OCI-LY3 (cell line): ENCODE measurements around the gene BANP.

Experiments used
- H2AFZ ChIP-seq: fragments of 200-600, 300-600 bp; shearing (Covaris generic); 2 replicates; pipeline ENCODE4 v1.6.0; 2014; ENCODE audit warnings: antibody characterized with exemption, low read depth, low read length
- H3K27ac ChIP-seq: fragments of 200-600, 300-600 bp; sonication (generic); 2 replicates; pipeline ENCODE4 v1.5.1; 2014; ENCODE audit warnings: mild to moderate bottlenecking, low read length, moderate library complexity, mixed read lengths
- H3K27me3 ChIP-seq: fragments of 200-600, 300-600 bp; sonication (generic); 2 replicates; pipeline ENCODE4 v1.6.1; 2014; ENCODE audit warnings: low read depth, low read length, mixed read lengths
- H3K36me3 ChIP-seq: fragments of 200-600, 300-600 bp; sonication (generic); replicated peaks from 2 replicates; pipeline ENCODE3; 2014; ENCODE audit warnings: low read depth, low read length, mixed read lengths
- H3K4me1 ChIP-seq: fragments of 300-600, 200-600 bp; sonication (generic); 2 replicates; pipeline ENCODE4 v1.6.1; 2014; ENCODE audit warnings: low read length, mixed read lengths
- H3K4me2 ChIP-seq: fragments of 200-600, 300-600 bp; sonication (generic); 2 replicates; pipeline ENCODE4 v1.6.1; 2014; ENCODE audit warnings: low read length, mixed read lengths
- H3K4me3 ChIP-seq: fragments of 300-600, 200-600 bp; sonication (generic); 2 replicates; pipeline ENCODE4 v1.5.1; 2014; ENCODE audit warnings: antibody characterized with exemption, mild to moderate bottlenecking, low read length, moderate library complexity
- H3K79me2 ChIP-seq: fragments of 300-600, 200-600 bp; shearing (Covaris generic); 2 replicates; pipeline ENCODE4 v1.6.1; 2014; ENCODE audit warnings: mild to moderate bottlenecking, low read length, mixed read lengths
- H3K9ac ChIP-seq: fragments of 300-600, 200-600 bp; shearing (Covaris generic); 2 replicates; pipeline ENCODE4 v1.6.0; 2014; ENCODE audit warnings: mild to moderate bottlenecking, low read length, moderate library complexity
- H3K9me3 ChIP-seq: fragments of 200-600, 300-600 bp; shearing (Covaris generic); 2 replicates; pipeline ENCODE4 v1.6.1; 2014; ENCODE audit warnings: low read length, mixed read lengths; ENCODE audit not compliant: insufficient read depth
- H4K20me1 ChIP-seq: fragments of 200-600, 300-600 bp; sonication (generic); 2 replicates; pipeline ENCODE4 v1.6.1; 2016; ENCODE audit warnings: low read length, mixed read lengths; ENCODE audit not compliant: insufficient read depth
- CTCF ChIP-seq: fragments of 200-600, 300-600 bp; sonication (generic); IDR thresholded peaks from 2 replicates; pipeline ENCODE4 v1.5.1; 2014; ENCODE audit warnings: antibody characterized with exemption, low read length, low read depth
- EZH2phosphoT487 ChIP-seq: fragments of 200-600 bp; shearing (Covaris generic); IDR thresholded peaks from 2 replicates; pipeline ENCODE4 v1.6.1; 2018; ENCODE audit warnings: antibody characterized with exemption, mixed run types, low read depth

BANP gene

GRCh38 chr16:87959391-87959990 lies 8.3 kb downstream of the BANP start:
- H3K27me3 ChIP-seq, result no peaks in the 10 kb centered on the region
- no peak for TF ChIP-seq CTCF
- H3K36me3 ChIP-seq, result peaks cover 3% of the 10 kb centered on the region
- H3K9me3 ChIP-seq, result no peaks in the 10 kb centered on the region
- peaks cover 90% of the 10 kb centered on the region for H3K79me2 ChIP-seq
- no peak overlapping the region for H3K27ac ChIP-seq
- no peak overlapping the region for H3K4me3 ChIP-seq
- peaks cover 16% of the 10 kb centered on the region; the same call in 1 of the 2 replicates for H4K20me1 ChIP-seq
- no peak overlapping the region for H3K9ac ChIP-seq
- H2AFZ ChIP-seq, result no peak overlapping the region
- no peak overlapping the region for H3K4me2 ChIP-seq
- peaks cover 16% of the 10 kb centered on the region for H3K4me1 ChIP-seq

- H3K27me3 ChIP-seq, result no peaks in the 10 kb centered on the region
- H3K4me2 ChIP-seq, result no peak overlapping the region
- peaks cover 15% of the 10 kb centered on the region for H3K4me1 ChIP-seq
- peaks cover 90% of the 10 kb centered on the region for H3K79me2 ChIP-seq
- H3K4me3 ChIP-seq, result no peak overlapping the region
- no peak overlapping the region for H2AFZ ChIP-seq
- no peak overlapping the region for H3K9ac ChIP-seq
- TF ChIP-seq CTCF (no peak), EZH2phosphoT487 (no peak)
- H3K9me3 ChIP-seq, result no peaks in the 10 kb centered on the region
- H3K27ac ChIP-seq, result no peak overlapping the region
- H4K20me1 ChIP-seq, result peaks cover 11% of the 10 kb centered on the region; the same call in 1 of the 2 replicates
- H3K36me3 ChIP-seq, result no peaks in the 10 kb centered on the region
Measured at GRCh38 chr16:87960296-87960695, 9.1 kb downstream of the BANP start.

- no peak overlapping the region for H2AFZ ChIP-seq
- no peaks in the 10 kb centered on the region for H3K27me3 ChIP-seq
- no peak overlapping the region for H3K4me3 ChIP-seq
- H3K79me2 ChIP-seq, result peaks cover 89% of the 10 kb centered on the region
- H3K36me3 ChIP-seq, result no peaks in the 10 kb centered on the region
- H3K4me2 ChIP-seq, result no peak overlapping the region
- TF ChIP-seq CTCF, result no peak
- TF ChIP-seq EZH2phosphoT487, result no peak
- peaks cover 6% of the 10 kb centered on the region; the same call in 1 of the 2 replicates for H4K20me1 ChIP-seq
- H3K4me1 ChIP-seq, result peaks cover 9% of the 10 kb centered on the region
- H3K27ac ChIP-seq, result no peak overlapping the region
- H3K9me3 ChIP-seq, result no peaks in the 10 kb centered on the region
- H3K9ac ChIP-seq, result no peak overlapping the region
Measured at GRCh38 chr16:87960852-87961251, 9.6 kb downstream of the BANP start.

GRCh38 chr16:87961623-87962022 lies 10.4 kb downstream of the BANP start:
- no peak overlapping the region for H3K4me2 ChIP-seq
- H3K4me3 ChIP-seq, result no peak overlapping the region
- H3K36me3 ChIP-seq, result no peaks in the 10 kb centered on the region
- no peak overlapping the region for H3K9ac ChIP-seq
- no peaks in the 10 kb centered on the region for H3K9me3 ChIP-seq
- peaks cover 1% of the 10 kb centered on the region for H3K4me1 ChIP-seq
- H3K27ac ChIP-seq, result no peak overlapping the region
- TF ChIP-seq CTCF (no peak), EZH2phosphoT487 (no peak)
- H3K27me3 ChIP-seq, result no peaks in the 10 kb centered on the region
- no peak overlapping the region for H2AFZ ChIP-seq
- peaks cover 89% of the 10 kb centered on the region for H3K79me2 ChIP-seq
- peaks cover 7% of the 10 kb centered on the region for H4K20me1 ChIP-seq
